SH-SY5Y (cell line): ENCODE results near the gene AK5.

Experiments
- GATA2 ChIP-seq: IDR thresholded peaks from 2 replicates; pipeline ENCODE4 v1.6.1; 2011; ENCODE audit warnings: mild to moderate bottlenecking, low read depth, low read length
- GATA3 ChIP-seq: IDR thresholded peaks from 2 replicates; pipeline ENCODE4 v1.6.1; 2011; ENCODE audit warnings: low read depth, mild to moderate bottlenecking, low read length, moderate library complexity

DNA sequence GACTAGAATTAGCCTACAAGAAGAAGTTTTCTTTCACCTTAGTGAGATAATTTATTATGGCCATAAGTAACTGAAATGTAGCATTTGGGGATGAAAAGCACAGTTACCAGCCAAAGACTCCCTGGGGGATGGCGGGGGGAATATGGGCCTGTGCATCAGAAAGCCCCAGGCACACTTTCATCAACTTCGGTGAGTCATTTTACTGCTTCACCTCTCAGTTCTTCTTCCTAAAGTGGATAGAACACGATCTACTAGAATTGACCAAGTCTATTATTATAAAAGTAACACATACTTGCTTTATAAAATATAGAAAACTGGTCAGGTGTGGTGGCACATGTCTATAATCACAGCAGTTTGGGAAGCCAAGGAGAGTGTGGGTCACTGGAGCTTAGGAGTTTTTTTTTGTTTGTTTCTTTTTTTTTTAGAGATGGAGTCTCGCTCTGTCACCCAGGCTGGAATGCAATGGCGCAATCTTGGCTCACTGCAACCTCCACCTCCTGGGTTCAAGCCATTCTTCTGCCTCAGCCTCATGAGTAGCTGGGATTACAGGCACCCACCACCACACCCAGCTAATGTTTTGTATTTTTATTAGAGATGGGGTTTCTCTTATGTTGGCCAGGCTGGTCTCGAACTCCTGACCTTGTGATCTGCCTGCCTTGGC lies 258.8 kb downstream of the AK5 start:
- TF ChIP-seq GATA3 = no peak
- TF ChIP-seq GATA2 = no peak
